T-cell (primary cell): ENCODE measurements around the gene SEMA5B. TPM values are rescaled to one million over a fixed set of nuclear protein-coding genes. Genes with fewer than 3 reads are reported as not detected.

Experiments
- ATAC-seq, 4 experiments: fragments of 200-7000 bp in 3 of 4; fragments of 150-1000 bp in 1 of 4; cut with Tn5 transposase; replicated peaks in 1 of 4; 1 replicate in 3 of 4; 2 replicates in 1 of 4; pipeline ENCODE4 v1.10.0; 2021; ENCODE audit warnings: moderate library complexity in 3 of 4, mild to moderate bottlenecking in 2 of 4, moderate number of reproducible peaks in 1 of 4
- CTCF ChIA-PET, 2 donors: fragments of 300-600 bp; sonication (Branson Sonifier 250); formaldehyde crosslinking; loops; one replicate each; lab custom pipeline; 2022; ENCODE audit warnings: antibody characterized with exemption in 2 of 2; lab: Charles Lee
- POLR2A ChIA-PET, 2 donors: fragments of 300-600 bp; sonication (Branson Sonifier 250); formaldehyde crosslinking; loops; one replicate each; lab custom pipeline; 2022; ENCODE audit warnings: antibody characterized with exemption in 2 of 2; lab: Charles Lee
- DNase-seq, 35 experiments: peaks; one replicate each; pipeline versions ENCODE4 v3.0.0 to v3.0.0-alpha.2; 2013 to 2023
- H3K27ac ChIP-seq: one replicate; pipeline ENCODE4 v1.5.1; 2013; ENCODE audit warnings: low read length
- H3K27me3 ChIP-seq, 2 experiments: replicated peaks in 1 of 2; 1 replicate in 1 of 2; 2 replicates in 1 of 2; pipeline versions ENCODE4 v1.6.1 to v1.7.0; 2013; ENCODE audit warnings: low read length in 1 of 2, mixed read lengths in 1 of 2; ENCODE audit not compliant: control insufficient read depth in 2 of 2, insufficient read depth in 2 of 2; ENCODE audit errors: extremely low read depth in 1 of 2
- H3K36me3 ChIP-seq, 2 donors: 1 replicate in 1 of 2; 2 replicates in 1 of 2; pipeline versions ENCODE4 v1.6.1 to v1.7.0; 2013; ENCODE audit warnings: low read length in 1 of 2; ENCODE audit not compliant: control insufficient read depth in 2 of 2, insufficient read depth in 1 of 2; ENCODE audit errors: extremely low read depth in 1 of 2
- H3K4me1 ChIP-seq, 2 experiments: 1 replicate in 1 of 2; 2 replicates in 1 of 2; pipeline versions ENCODE4 v1.6.1 to v1.7.0; 2013; ENCODE audit warnings: low read length in 2 of 2, mixed read lengths in 1 of 2; ENCODE audit not compliant: insufficient read depth in 2 of 2, control insufficient read depth in 1 of 2; ENCODE audit errors: extremely low read depth in 1 of 2
- H3K4me3 ChIP-seq, 2 donors: 1 replicate in 1 of 2; 2 replicates in 1 of 2; pipeline versions ENCODE4 v1.5.1 to v1.7.0; 2013; ENCODE audit warnings: mild to moderate bottlenecking in 2 of 2, low read length in 1 of 2, moderate library complexity in 1 of 2; ENCODE audit not compliant: control insufficient read depth in 1 of 2; ENCODE audit errors: extremely low read depth in 1 of 2
- H3K9me3 ChIP-seq: 2 replicates; pipeline ENCODE4 v1.7.0; 2013
- H3K27ac Mint-ChIP-seq, 2 donors: one replicate each; pipeline ENCODE4 v1.8.0; 2020 to 2021; ENCODE audit warnings: mild to moderate bottlenecking in 2 of 2, mixed read lengths in 2 of 2
- H3K27me3 Mint-ChIP-seq, 2 donors: one replicate each; pipeline ENCODE4 v1.8.0; 2021 to 2022; ENCODE audit warnings: mixed read lengths in 2 of 2
- H3K36me3 Mint-ChIP-seq: one replicate; pipeline ENCODE4 v1.8.0; 2021; ENCODE audit warnings: mixed read lengths
- H3K4me1 Mint-ChIP-seq, 3 donors: one replicate each; pipeline ENCODE4 v1.8.0; 2020 to 2022; ENCODE audit warnings: mixed read lengths in 3 of 3, mild to moderate bottlenecking in 1 of 3
- H3K4me3 Mint-ChIP-seq, 3 donors: one replicate each; pipeline ENCODE4 v1.8.0; 2020 to 2022; ENCODE audit warnings: mild to moderate bottlenecking in 3 of 3, mixed read lengths in 3 of 3, moderate library complexity in 3 of 3
- H3K9me3 Mint-ChIP-seq, 3 donors: one replicate each; pipeline ENCODE4 v1.8.0; 2020 to 2022; ENCODE audit warnings: mixed read lengths in 3 of 3
- WGBS: methylation state at CpG from one replicate; pipeline ENCODE4 v1.1.5; 2013; ENCODE audit warnings: missing lambda C conversion rate; ENCODE audit not compliant: insufficient coverage; 5-methylcytosine and 5-hydroxymethylcytosine counted together
- total RNA-seq, 35 experiments: library from RNA in 6 of 35; stranded (reverse) in 6 of 35; fragments of 120-200 nt in 1 of 35; gene quantifications; one replicate each; pipeline versions ENCODE4 v1.2.1 to v1.2.4 and lab custom pipeline; 2013 to 2026

SEMA5B gene
- total RNA-seq, 5 donors from 2014 or later (not counting 1 experiment from before 2014, with no cell fraction given) = 0.08 to 0.32 (median 0.21) TPM; not detected in 1

GRCh38 chr3:122989856-122990575 is 37.5 kb downstream of the SEMA5B start:
- CTCF ChIA-PET = no interaction called here
- H3K27ac Mint-ChIP-seq = no peak overlapping the region
- no peak overlapping the region for H3K4me3 Mint-ChIP-seq
- Histone ChIP-seq H3K9me3 (no peaks in the 10 kb centered on the region), H3K4me1 (no peaks in the 10 kb centered on the region), H3K27me3 (peaks cover 0 to 65% of the 10 kb centered on the region in 2 experiments), H3K36me3 (no peaks in the 10 kb centered on the region), H3K4me3 (no peak overlapping the region), H3K27ac (no peak overlapping the region)
- no peaks in the 10 kb centered on the region for H3K36me3 Mint-ChIP-seq
- H3K4me1 Mint-ChIP-seq = no peaks in the 10 kb centered on the region
- ATAC-seq (no peak), DNase-seq (no peak)
- H3K27me3 Mint-ChIP-seq = peaks cover 22 to 58% of the 10 kb centered on the region in 2 donors
- POLR2A ChIA-PET = no interaction called here
- no peaks in the 10 kb centered on the region for H3K9me3 Mint-ChIP-seq
- WGBS = 20% methylated on average over 1 of the region's 4 CpGs

DNA sequence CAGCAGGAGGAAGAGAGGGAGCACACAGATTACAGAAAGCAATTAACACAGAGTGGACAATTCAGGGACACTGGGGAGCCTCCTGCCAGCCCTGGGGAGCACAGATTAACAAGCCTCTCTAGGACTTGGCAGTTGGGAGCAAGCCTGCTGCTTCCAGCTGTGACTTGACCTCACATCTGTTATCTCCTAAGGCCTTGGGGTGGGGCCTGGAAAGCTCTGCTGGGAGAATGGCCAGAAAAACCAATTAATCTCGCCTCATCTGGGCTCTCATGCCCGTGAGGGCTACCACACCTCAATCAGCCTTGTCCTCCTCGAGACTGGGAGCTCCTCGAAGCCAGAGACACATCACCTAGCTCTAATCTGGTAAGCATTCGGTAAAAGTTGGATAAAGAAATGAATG is 39.1 kb downstream of the SEMA5B start:
- H3K27ac Mint-ChIP-seq = no peak overlapping the region
- ATAC-seq = no peak
- H3K27me3 Mint-ChIP-seq = peaks cover 20 to 49% of the 10 kb centered on the region in 2 donors
- no peak overlapping the region for H3K4me3 Mint-ChIP-seq
- 100% methylated on average over 1 of the region's 5 CpGs for WGBS
- no peaks in the 10 kb centered on the region for H3K36me3 Mint-ChIP-seq
- Histone ChIP-seq H3K27me3 (peaks cover 0 to 60% of the 10 kb centered on the region in 2 experiments), H3K36me3 (no peaks in the 10 kb centered on the region), H3K4me3 (no peak overlapping the region), H3K9me3 (no peaks in the 10 kb centered on the region), H3K4me1 (no peaks in the 10 kb centered on the region), H3K27ac (no peak overlapping the region)
- DNase-seq = no peak
- H3K4me1 Mint-ChIP-seq = no peaks in the 10 kb centered on the region
- ChIA-PET POLR2A (interaction anchor here in 1 of 2 donors (0.6 kb wide), 1 partner anchor 1425 kb away, joined by 3 read pairs; no protein-coding TSS in a partner anchor), CTCF (no interaction called here)
- no peaks in the 10 kb centered on the region for H3K9me3 Mint-ChIP-seq

DNA sequence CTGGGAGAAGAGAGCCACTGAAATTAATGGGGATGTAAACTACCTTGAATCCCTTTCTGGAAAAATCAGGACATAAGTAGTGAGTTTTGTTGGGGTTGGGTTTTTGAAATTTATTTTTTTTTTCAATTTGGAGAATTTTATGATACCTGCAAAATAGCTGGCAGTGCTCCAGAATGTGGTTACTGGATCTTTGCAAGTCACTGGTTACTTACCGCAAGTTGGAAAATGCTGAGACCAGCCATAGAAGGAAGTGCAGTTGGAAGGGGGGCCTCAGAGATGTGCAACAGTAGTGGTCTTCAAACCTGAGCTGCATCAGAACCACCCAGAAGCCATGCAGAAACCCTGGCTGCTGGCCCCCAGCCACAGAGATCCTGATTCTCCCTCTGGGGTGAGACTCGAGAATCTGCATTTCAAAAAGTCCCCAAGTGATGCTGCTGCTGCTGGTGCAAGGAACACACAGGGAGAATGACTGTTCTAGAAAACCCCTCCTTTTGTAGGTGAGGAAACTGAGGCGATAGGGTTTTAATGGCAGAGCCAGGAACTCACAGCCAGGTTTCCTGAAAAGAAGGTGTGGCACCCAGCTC is 39.7 kb downstream of the SEMA5B start:
- H3K4me1 ChIP-seq = no peaks in the 10 kb centered on the region
- no peak for ATAC-seq

DNA sequence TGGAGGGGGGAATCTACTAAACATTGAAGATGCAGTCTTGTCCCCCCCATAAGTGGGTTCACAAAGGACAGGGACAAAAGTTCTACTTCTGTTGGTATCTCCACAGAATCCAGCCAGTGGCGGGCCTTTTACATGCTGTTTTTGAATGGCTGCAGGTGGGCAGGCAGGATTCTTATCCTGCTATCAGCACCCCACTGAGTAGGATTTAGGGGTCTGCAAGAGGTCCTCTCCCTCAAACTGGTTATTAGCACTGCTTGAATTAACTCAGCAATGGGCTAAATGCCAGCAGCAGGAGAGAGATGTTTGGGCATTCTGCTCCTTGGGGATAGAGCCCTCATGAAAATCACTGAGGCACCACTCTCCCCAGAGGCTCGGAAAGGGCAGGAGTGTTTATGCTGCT is 40.3 kb downstream of the SEMA5B start:
- no peak for DNase-seq
- Histone ChIP-seq H3K4me3 (no peak overlapping the region), H3K27me3 (peaks cover 0 to 51% of the 10 kb centered on the region in 2 experiments), H3K4me1 (no peaks in the 10 kb centered on the region), H3K27ac (no peak overlapping the region), H3K9me3 (no peaks in the 10 kb centered on the region), H3K36me3 (no peaks in the 10 kb centered on the region)
- peaks cover 16 to 47% of the 10 kb centered on the region in 2 donors for H3K27me3 Mint-ChIP-seq
- no peaks in the 10 kb centered on the region for H3K36me3 Mint-ChIP-seq
- ATAC-seq = no peak
- ChIA-PET POLR2A (no interaction called here), CTCF (interaction anchor here in 1 of 2 donors (0.6 kb wide), 1 partner anchor 12 kb away, joined by 3 read pairs; no protein-coding TSS in a partner anchor)
- no peak overlapping the region for H3K4me3 Mint-ChIP-seq
- no peaks in the 10 kb centered on the region for H3K4me1 Mint-ChIP-seq
- WGBS = no CpG with 5 or more reads among the region's 2 CpGs
- no peak overlapping the region for H3K27ac Mint-ChIP-seq
- H3K9me3 Mint-ChIP-seq = no peaks in the 10 kb centered on the region

More for the DNA sequence above, 39.7 kb downstream of the SEMA5B start:
- peaks cover 0 to 55% of the 10 kb centered on the region in 2 experiments for H3K27me3 ChIP-seq
- no peak overlapping the region for H3K27ac ChIP-seq
- ChIA-PET POLR2A (no interaction called here), CTCF (no interaction called here)
- no peak overlapping the region for H3K27ac Mint-ChIP-seq
- no peaks in the 10 kb centered on the region for H3K36me3 Mint-ChIP-seq
- no peak for DNase-seq
- H3K9me3 ChIP-seq = no peaks in the 10 kb centered on the region
- H3K4me3 Mint-ChIP-seq = no peak overlapping the region
- no peaks in the 10 kb centered on the region for H3K4me1 Mint-ChIP-seq
- H3K36me3 ChIP-seq = no peaks in the 10 kb centered on the region
- no peaks in the 10 kb centered on the region for H3K9me3 Mint-ChIP-seq
- peaks cover 18 to 44% of the 10 kb centered on the region in 2 donors for H3K27me3 Mint-ChIP-seq
- WGBS = 0% methylated on average over 1 of the region's 3 CpGs
- H3K4me3 ChIP-seq = no peak overlapping the region

DNA sequence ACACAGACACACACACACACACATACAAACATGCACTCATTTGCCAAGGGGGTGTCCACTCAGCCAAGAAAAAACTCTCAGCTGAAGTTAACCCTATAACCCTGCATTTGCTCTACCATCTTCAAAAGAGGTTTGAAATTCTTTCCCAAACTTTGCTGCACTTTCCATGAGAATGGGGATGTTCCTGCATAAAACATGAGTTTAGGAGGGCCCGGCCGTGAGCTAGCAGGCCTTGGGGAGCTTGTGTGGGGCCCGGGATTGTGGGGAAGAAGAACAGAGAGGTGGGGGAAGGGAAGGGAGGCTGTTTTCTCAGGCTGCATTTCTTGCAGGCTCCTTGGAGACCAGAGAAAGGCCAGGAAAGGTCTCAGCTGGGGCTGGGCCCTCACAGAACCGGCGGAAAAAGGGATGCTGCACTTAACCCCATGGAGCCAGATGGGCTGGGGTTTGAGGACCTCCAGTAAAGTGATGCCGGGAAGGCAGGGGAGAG is 40.8 kb downstream of the SEMA5B start:
- POLR2A ChIA-PET = no interaction called here
- WGBS = 66% methylated on average over 5 of the region's 6 CpGs
- Mint-ChIP-seq H3K9me3 (no peaks in the 10 kb centered on the region), H3K4me1 (no peaks in the 10 kb centered on the region), H3K4me3 (no peak overlapping the region), H3K27ac (no peak overlapping the region), H3K27me3 (peaks cover 16 to 47% of the 10 kb centered on the region in 2 donors), H3K36me3 (no peaks in the 10 kb centered on the region)
- DNase-seq = no peak
- Histone ChIP-seq H3K27me3 (peaks cover 0 to 46% of the 10 kb centered on the region in 2 experiments), H3K4me3 (no peak overlapping the region), H3K36me3 (no peaks in the 10 kb centered on the region), H3K27ac (no peak overlapping the region), H3K4me1 (no peaks in the 10 kb centered on the region), H3K9me3 (no peaks in the 10 kb centered on the region)
- ATAC-seq = no peak
- CTCF ChIA-PET = interaction anchor here in 1 of 2 donors (0.6 kb wide), 1 partner anchor 11 kb away, joined by 3 read pairs; no protein-coding TSS in a partner anchor

- ATAC-seq = no peak
- peaks cover 11 to 45% of the 10 kb centered on the region in 2 donors for H3K27me3 Mint-ChIP-seq
- POLR2A ChIA-PET = no interaction called here
Measured at GRCh38 chr3:122985539-122985938, 42.0 kb downstream of the SEMA5B start.

More at GRCh38 chr3:122985539-122985938, 42.0 kb downstream of the SEMA5B start:
- H3K27ac Mint-ChIP-seq = no peak overlapping the region
- peaks cover 0 to 40% of the 10 kb centered on the region in 2 experiments for H3K27me3 ChIP-seq
- no peaks in the 10 kb centered on the region for H3K9me3 ChIP-seq
- H3K4me1 ChIP-seq = no peaks in the 10 kb centered on the region
- no peak for DNase-seq
- no peaks in the 10 kb centered on the region for H3K4me1 Mint-ChIP-seq
- no peaks in the 10 kb centered on the region for H3K9me3 Mint-ChIP-seq
- H3K36me3 Mint-ChIP-seq = no peaks in the 10 kb centered on the region
- no peak overlapping the region for H3K27ac ChIP-seq
- no peak overlapping the region for H3K4me3 Mint-ChIP-seq
- H3K36me3 ChIP-seq = no peaks in the 10 kb centered on the region
- CTCF ChIA-PET = interaction anchor here in 1 of 2 donors (0.5 kb wide), 1 partner anchor 59 kb away, joined by 3 read pairs; no protein-coding TSS in a partner anchor
- no CpG with 5 or more reads among the region's 4 CpGs for WGBS
- H3K4me3 ChIP-seq = no peak overlapping the region
